ENCODE measurements around the gene MYLK.
"Not testable (repeated sequence)": the region's sequence is repeated elsewhere in the genome, so short reads cannot be mapped to it uniquely, and the experiment has no call there.

The MYLK gene

GRCh38 chr3:123719061-123719756 lies 164.9 kb downstream of the MYLK start:
- peak in 2 of 5 experiments; percentile 9 to 34 for DNase-seq

GRCh38 chr3:123718108-123718507 lies 166.0 kb downstream of the MYLK start:
- no peak for DNase-seq

DNA sequence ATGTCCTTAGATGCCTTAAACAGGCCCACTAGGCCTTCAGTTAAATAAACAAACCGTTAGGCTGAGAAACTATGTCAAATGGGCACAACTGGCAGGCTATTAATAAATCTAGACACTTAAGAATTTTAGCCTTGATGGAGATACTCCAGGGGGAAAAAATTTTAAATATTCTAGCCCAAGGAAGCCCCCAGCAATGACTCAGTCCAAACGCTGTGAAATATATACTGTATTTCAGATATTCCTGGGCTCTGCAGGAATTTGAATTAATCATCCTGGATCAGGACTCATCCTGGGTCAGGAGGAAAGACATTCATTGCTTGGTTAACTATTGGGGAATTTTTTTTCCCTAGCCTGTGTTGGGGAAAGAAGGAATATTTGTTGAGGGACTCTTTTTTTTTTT lies 166.7 kb downstream of the MYLK start:
- DNase-seq, result not testable (repeated sequence)

DNA sequence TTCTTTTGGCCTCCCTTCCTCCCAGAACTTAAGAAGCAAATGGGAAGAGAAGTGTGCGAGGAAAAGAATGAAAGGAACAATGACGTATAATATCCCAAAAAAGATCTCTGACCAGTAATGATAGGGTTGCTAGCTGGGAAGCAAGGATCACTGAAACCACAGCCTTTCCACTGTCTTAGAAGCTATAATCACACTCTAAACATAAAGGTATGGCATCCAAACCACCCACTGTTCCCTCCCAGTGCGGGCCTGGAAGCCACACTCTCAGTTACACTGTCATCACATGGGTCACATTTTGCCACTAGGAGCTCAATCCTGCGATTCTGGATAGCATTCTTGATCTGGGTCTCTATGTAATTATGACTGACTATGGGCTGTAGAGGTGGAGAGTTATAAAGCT lies 167.7 kb downstream of the MYLK start:
- DNase-seq, result no peak

DNA sequence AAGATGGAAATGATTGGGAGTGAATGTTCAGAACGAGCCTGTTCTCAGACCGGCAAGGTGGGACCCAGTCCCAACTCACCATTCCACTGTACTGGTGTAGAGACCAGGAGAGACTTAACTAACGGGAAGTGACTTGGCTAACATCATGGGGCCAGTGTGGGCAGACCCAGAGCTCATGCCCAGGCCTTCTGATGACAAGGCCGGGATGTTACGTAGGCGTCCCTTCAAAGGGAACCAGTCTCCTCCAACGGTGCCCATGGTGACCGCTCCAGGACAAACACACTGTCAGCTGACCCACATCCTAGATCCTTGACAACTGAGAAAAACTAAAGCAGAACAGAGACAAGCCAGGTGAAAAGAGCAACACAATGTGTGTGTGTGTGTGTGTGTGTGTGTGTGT lies 170.9 kb downstream of the MYLK start:
- DNase-seq, result no peak

GRCh38 chr3:123712077-123712860 lies 171.9 kb downstream of the MYLK start:
- no peak for DNase-seq

- no peak for DNase-seq
Observed at GRCh38 chr3:123711356-123711755, 172.8 kb downstream of the MYLK start.

- DNase-seq, result no peak
Observed at GRCh38 chr3:123708531-123708930, 175.6 kb downstream of the MYLK start.

DNA sequence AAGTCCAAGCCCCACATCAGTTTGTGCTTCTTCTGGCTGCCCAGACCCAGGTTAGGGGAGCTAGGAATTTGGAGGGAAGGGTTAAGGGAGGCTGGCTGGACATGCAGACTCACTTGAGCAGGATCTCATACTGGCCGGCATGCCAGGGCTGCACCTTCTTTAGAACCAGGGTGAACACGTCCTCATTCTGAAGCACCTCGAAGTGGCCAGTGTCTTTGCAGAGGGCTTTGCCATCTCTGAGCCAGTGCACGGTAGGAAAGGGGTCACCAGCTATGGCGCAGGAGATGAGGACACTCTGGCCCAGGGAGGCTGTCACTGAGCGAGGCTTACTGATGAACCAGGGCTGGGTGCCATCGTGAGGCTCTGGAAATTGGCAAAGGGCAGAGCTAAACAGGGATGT lies 176.5 kb downstream of the MYLK start:
- not testable (repeated sequence) for DNase-seq

GRCh38 chr3:123706871-123707270 lies 177.3 kb downstream of the MYLK start:
- DNase-seq, result no peak

DNA sequence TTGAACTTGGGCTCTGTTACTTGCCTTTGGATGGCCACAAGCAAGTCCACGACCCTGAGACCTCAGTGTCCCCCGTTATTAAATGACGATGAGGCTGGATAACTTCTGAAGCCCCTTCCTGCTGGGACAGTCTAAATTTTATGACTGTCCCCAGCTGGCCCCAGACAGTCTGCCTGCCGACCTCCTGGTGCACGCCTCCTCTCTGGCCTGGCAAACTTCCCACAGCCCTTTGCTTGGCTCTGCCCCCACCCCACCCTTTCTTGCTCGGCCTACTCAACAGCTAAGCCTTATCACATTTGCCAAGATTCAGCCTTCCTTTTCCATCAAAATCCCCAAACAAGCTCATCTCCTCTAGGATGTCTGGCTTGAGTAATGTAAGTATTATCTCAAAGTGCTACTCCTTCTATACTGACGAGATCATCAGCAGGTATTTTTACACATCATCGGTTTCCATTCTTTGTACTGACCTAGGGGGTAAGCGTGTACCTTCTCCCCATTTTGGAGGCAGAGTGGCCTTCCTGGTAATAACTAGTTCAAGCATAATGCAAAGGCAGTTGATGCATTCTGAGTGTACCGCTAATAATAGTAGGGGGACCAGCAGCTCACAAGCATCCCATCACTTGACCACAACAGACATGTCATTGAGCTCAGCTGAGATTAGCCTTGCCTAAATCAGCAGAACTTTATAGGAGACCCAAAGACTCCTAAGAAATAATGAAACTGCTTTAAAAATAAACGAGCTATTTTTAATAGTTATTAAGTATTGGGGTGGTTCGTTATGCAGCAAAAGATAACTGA lies 178.4 kb downstream of the MYLK start:
- no peak for DNase-seq

- not testable (repeated sequence) for DNase-seq
Observed at GRCh38 chr3:123703663-123704062, 180.5 kb downstream of the MYLK start.

- DNase-seq, result no peak
Observed at GRCh38 chr3:123702720-123703119, 181.4 kb downstream of the MYLK start.

- peak in 1 of 5 experiments; percentile 17 for DNase-seq
Observed at GRCh38 chr3:123702057-123702456, 182.1 kb downstream of the MYLK start.

DNA sequence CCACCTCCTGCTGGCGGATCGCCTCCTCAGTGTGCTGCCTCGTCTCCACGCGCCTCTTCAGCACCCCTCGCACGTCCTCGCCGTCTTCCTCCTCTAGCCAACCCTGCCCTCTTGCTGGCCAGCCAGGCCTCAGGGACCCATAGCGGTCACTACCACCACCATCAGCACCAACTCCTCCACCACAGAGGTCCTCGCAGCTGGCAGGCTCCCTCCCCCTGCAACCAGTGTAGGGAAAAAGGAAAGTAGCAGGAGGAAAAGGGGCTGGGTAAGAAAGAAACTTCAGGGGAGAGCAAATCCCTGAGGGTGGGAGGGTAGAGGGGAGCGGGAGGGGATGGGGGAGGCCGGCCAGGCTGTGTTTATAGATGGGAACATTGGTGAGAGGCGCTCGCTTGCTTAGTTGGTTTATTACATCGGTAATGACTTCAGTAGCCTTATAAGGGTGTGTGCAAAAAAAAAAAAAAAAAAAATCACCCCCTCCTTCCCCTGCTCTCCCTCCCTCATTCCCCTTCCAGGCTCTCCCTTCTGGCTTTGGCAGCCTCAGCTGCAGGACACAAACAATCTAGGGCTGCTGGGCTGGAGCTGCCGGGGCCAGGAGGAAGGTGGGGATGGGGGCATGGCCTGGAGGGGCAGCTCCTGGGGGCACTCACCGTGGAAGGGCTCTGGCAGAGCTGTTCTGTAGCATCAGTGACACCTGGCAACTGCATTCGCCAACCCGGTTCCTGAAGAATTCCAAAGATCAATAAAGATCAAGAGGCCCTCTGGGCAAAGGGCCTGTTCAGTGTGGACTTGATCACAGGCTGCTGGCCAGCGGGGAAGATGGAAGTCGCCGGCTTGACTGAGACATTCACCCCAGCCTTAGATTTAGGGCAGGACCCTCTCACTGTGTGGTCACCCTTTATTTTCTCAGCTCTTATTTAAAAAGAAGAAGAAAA lies 183.1 kb downstream of the MYLK start:
- no peak for DNase-seq

- no peak for DNase-seq
Observed at GRCh38 chr3:123698813-123699212, 185.3 kb downstream of the MYLK start.

- DNase-seq, result no peak
Observed at GRCh38 chr3:123696808-123697207, 187.3 kb downstream of the MYLK start.

DNA sequence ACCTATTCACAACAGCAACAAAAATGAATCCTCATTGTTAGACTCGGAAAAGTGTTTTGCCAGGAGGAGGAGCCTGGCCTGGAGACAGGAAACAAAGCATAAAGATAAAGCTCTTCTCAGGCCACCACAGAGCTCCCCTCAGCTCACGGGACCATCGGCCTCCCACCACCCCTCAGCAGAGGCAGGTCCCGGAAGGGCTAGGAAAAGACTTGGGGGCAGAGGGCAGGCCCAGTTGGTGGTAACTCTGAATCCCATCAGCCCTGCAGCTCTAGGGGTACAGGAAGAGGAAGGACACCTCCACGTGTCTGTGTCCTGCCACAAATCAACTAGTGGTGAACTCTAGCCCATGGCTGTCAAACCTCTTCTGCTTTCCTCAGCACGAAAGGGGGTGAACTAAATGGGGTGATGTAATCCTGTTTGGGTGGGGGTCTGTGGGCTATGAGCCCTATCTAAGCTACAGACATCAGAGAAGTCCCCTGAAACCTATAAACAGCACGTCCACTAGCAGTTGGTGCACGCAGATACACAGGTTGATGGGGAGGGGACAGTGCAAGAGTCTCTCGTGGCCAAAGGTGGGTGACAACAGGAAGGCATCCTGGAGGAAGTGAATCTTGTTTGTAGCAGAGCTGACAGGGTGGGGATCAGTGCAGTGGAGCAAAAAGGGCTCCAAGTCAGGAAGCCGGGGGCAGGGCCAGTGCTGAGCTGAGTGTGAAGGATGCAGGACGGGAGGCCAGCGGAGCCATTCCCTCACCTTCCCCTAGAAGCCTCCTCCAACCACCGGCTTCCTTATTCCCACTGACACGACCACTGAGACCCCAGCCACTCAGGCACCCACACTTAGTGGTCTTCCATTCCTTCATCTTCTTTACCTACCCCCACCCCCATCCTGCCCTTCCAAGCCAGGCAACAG lies 188.1 kb downstream of the MYLK start:
- DNase-seq, result no peak

DNA sequence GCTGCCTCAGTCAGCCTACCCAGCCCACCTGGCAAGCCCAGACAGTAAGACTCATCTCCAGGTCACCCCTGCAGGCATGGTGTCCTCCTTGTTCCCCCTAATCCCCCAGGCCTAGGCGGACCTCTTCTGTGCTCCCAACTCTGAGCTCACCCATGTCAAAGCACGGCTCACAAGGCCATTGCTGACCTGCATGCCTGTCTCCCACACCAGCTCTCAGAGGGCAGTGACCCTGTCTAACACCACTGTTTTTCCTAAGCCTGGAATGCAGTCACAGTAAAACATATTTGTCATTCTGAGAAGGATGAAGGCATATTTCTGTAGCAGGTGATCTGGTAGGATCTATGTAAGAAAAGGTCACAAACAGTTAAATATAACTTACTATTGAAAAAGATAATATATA lies 189.0 kb downstream of the MYLK start:
- DNase-seq, result no peak

DNA sequence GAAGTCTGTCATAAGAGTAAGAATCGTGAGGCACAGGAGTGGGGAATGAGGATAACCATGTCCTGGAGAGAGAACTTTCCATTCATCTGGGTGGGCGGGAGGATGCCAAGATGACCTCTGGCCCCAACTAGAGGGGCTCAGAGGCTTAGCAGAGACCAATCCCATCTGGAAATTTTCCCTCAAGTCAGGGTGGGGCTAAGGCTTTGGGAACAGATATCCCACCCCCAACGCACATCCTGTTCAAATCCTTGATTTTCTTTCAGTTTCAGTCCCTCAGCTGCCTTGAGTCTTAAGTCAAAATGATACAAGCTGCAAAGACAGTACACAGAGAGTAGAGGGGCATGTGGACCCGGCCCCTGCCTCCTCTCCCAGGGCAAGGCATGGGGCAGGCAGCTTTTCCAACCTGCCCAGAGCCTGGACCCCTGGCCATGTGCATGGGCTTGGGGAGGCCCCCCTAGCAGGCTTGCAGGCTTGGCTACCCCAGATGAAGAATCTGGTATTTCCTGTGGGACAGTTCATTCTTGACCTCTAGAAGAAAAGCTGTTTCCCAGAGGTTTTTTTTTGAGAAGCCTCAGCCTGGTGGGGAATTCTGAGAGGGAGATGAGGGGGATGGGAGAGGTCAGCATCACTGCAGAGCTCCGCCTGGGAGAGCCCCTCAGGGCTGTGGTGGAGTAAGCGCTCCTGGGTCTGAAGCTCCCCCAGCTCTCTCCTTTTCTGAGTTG lies 189.6 kb downstream of the MYLK start:
- no peak for DNase-seq

Measured in T-helper 2 cell (primary cell).